Kidney (tissue), 14 donors: ENCODE measurements around the gene NCAN. TPM values are rescaled to one million over a fixed set of nuclear protein-coding genes. Genes with fewer than 3 reads are reported as not detected.

Experiments used
- DNase-seq, 5 donors: peaks; one replicate each; pipeline ENCODE4 v3.0.0-alpha.2; 2013 to 2020
- FAIRE-seq: peaks from 2 replicates; lab custom pipeline; 2012; peaks lifted over from hg19 to GRCh38; lab: Jason Lieb, UNC
- H3K27ac ChIP-seq, 2 donors: one replicate each; pipeline ENCODE4 v1.7.0; 2013; ENCODE audit warnings: low read depth in 2 of 2, low read length in 2 of 2, inconsistent platforms in 1 of 2
- H3K27me3 ChIP-seq: one replicate; pipeline ENCODE4 v1.7.1; 2013; ENCODE audit warnings: low read length, inconsistent platforms; ENCODE audit not compliant: control insufficient read depth, insufficient read depth
- H3K36me3 ChIP-seq, 3 donors: one replicate each; pipeline versions ENCODE4 v1.7.0 to v1.7.1; 2013; ENCODE audit warnings: low read length in 3 of 3, control low read depth in 1 of 3, inconsistent platforms in 1 of 3; ENCODE audit not compliant: insufficient read depth in 3 of 3, control insufficient read depth in 2 of 3
- H3K4me1 ChIP-seq, 3 donors: one replicate each; pipeline versions ENCODE4 v1.7.0 to v1.7.1; 2013; ENCODE audit warnings: low read length in 3 of 3, inconsistent platforms in 1 of 3, low read depth in 1 of 3; ENCODE audit not compliant: control insufficient read depth in 2 of 3, insufficient read depth in 2 of 3
- H3K4me3 ChIP-seq, 3 donors: one replicate each; pipeline versions ENCODE4 v1.7.0 to v1.8.1; 2013; ENCODE audit warnings: low read length in 3 of 3, control low read depth in 1 of 3, inconsistent platforms in 1 of 3
- H3K9ac ChIP-seq, 3 donors: one replicate each; pipeline versions ENCODE4 v1.7.0 to v1.7.1; 2013; ENCODE audit warnings: low read length in 3 of 3, control low read depth in 1 of 3, inconsistent platforms in 1 of 3
- H3K9me3 ChIP-seq, 3 donors: one replicate each; pipeline versions ENCODE4 v1.7.0 to v1.7.1; 2013; ENCODE audit warnings: low read length in 3 of 3, control low read depth in 1 of 3, inconsistent platforms in 1 of 3; ENCODE audit not compliant: control insufficient read depth in 2 of 3, insufficient read depth in 1 of 3
- CTCF ChIP-seq: IDR thresholded peaks from 3 replicates; pipeline ENCODE4 v1.5.1; 2012; ENCODE audit warnings: mild to moderate bottlenecking, moderate library complexity, borderline replicate concordance; ENCODE audit not compliant: insufficient read depth; ENCODE audit errors: extremely low read depth
- intact Hi-C: fragments of 100-400 bp; cut with DNase I; formaldehyde crosslinking; loops from one replicate; pipeline ENCODE4 v1.11.1; 2022
- polyA plus RNA-seq: library from polyadenylated mRNA; stranded (reverse); fragments of 350-450 nt; fragmentation: Illumina TruSeq; extraction: RNeasy Lipid Tissue Mini Kit (QIAGEN cat#74804); gene quantifications from one replicate; pipeline ENCODE4 v1.2.3, GENCODE V29; 2014; ENCODE audit warnings: low read depth, low replicate concordance; ENCODE audit not compliant: insufficient read depth
- total RNA-seq: library from RNA; stranded (reverse); fragmentation: NEBNext Ultra II Directional; extraction: Animal tissue kit (Norgen Biotek cat#: 25700); gene quantifications from one replicate; pipeline ENCODE4 v1.2.1, GENCODE V29; 2021
- donor health status: control.
- donor health status: control.
- donor health status: control.
- donor health status: control.
- donor health status: control.
- donor health status: DM: yes; HTN: yes; CAD: no.
- donor health status: Normal renal cell carcinoma (clear cell type).

NCAN gene
- total and polyA plus RNA-seq, 2 donors from 2014 or later, result 0.13 TPM; not detected in 1

GRCh38 chr19:19280561-19280960 is 68.8 kb downstream of the NCAN start:
- H3K4me1 ChIP-seq, result no peaks in the 10 kb centered on the region
- H3K9me3 ChIP-seq, result no peaks in the 10 kb centered on the region
- DNase-seq (no peak), FAIRE-seq (no peak)
- H3K27ac ChIP-seq, result no peak overlapping the region
- no peak overlapping the region for H3K9ac ChIP-seq
- no peak overlapping the region for H3K4me3 ChIP-seq
- intact Hi-C loops, result no loop called here
- H3K36me3 ChIP-seq, result peaks cover 7 to 45% (median 13%) of the 10 kb centered on the region in 3 donors
- no peaks in the 10 kb centered on the region for H3K27me3 ChIP-seq
- no peak for TF ChIP-seq CTCF

GRCh38 chr19:19285686-19286085 is 73.9 kb downstream of the NCAN start:
- Histone ChIP-seq H3K4me1 (no peaks in the 10 kb centered on the region), H3K27me3 (no peaks in the 10 kb centered on the region), H3K4me3 (no peak overlapping the region), H3K27ac (no peak overlapping the region), H3K9me3 (no peaks in the 10 kb centered on the region), H3K9ac (no peak overlapping the region), H3K36me3 (peaks cover 5 to 29% (median 7%) of the 10 kb centered on the region in 3 donors)
- FAIRE-seq, result no peak
- no peak for TF ChIP-seq CTCF
- intact Hi-C loops, result no loop called here
- no peak for DNase-seq

GRCh38 chr19:19292607-19293006 is 80.8 kb downstream of the NCAN start:
- DNase-seq, result no peak
- no peak for TF ChIP-seq CTCF
- Histone ChIP-seq H3K9me3 (no peaks in the 10 kb centered on the region), H3K36me3 (peaks cover 0 to 8% (median 2%) of the 10 kb centered on the region in 3 donors), H3K27ac (no peak overlapping the region), H3K9ac (no peak overlapping the region), H3K4me1 (no peaks in the 10 kb centered on the region), H3K4me3 (no peak overlapping the region), H3K27me3 (no peaks in the 10 kb centered on the region)
- intact Hi-C loops, result no loop called here
- no peak for FAIRE-seq

GRCh38 chr19:19294914-19295313 is 83.2 kb downstream of the NCAN start:
- intact Hi-C loops, result no loop called here
- TF ChIP-seq CTCF, result no peak
- Histone ChIP-seq H3K4me3 (no peak overlapping the region), H3K27ac (no peak overlapping the region), H3K9me3 (no peaks in the 10 kb centered on the region), H3K27me3 (no peaks in the 10 kb centered on the region), H3K4me1 (no peaks in the 10 kb centered on the region), H3K36me3 (peaks cover 0 to 5% (median 0%) of the 10 kb centered on the region in 3 donors), H3K9ac (no peak overlapping the region)
- FAIRE-seq (no peak), DNase-seq (no peak)
